ENCODE data around the gene UNCX.

The UNCX gene

GRCh38 chr7:1241603-1242255, 9.1 kb downstream of the UNCX start:
- no peak overlapping the region for H3K4me3 ChIP-seq (ENCODE audit: low read length)
- no peak for TF ChIP-seq ZNF274 (IDR thresholded peaks at IDR 0.05; ENCODE audit: low read depth, low read length)

GRCh38 chr7:1242256-1242605, 9.6 kb downstream of the UNCX start:
- no peak for TF ChIP-seq ZNF274 (IDR thresholded peaks at IDR 0.05; ENCODE audit: low read depth, low read length)

GRCh38 chr7:1242606-1243289, 10.1 kb downstream of the UNCX start:
- H3K4me3 ChIP-seq (ENCODE audit: low read length): no peak overlapping the region
- no peak for TF ChIP-seq ZNF274 (IDR thresholded peaks at IDR 0.05; ENCODE audit: low read depth, low read length)

More at GRCh38 chr7:1242256-1242605, 9.6 kb downstream of the UNCX start:
- H3K4me3 ChIP-seq (ENCODE audit: low read length): no peak overlapping the region

GRCh38 chr7:1243290-1243963, 10.8 kb downstream of the UNCX start:
- no peak overlapping the region for H3K4me3 ChIP-seq (ENCODE audit: low read length)
- TF ChIP-seq ZNF274 (IDR thresholded peaks at IDR 0.05; ENCODE audit: low read depth, low read length): no peak

GRCh38 chr7:1243964-1244416, 11.3 kb downstream of the UNCX start:
- no peak overlapping the region for H3K4me3 ChIP-seq (ENCODE audit: low read length)
- no peak for TF ChIP-seq ZNF274 (IDR thresholded peaks at IDR 0.05; ENCODE audit: low read depth, low read length)

GRCh38 chr7:1244700-1245523, 12.2 kb downstream of the UNCX start:
- no peak for TF ChIP-seq ZNF274 (IDR thresholded peaks at IDR 0.05; ENCODE audit: low read depth, low read length)
- H3K4me3 ChIP-seq (ENCODE audit: low read length): no peak overlapping the region

GRCh38 chr7:1245524-1246050, 12.9 kb downstream of the UNCX start:
- no peak for TF ChIP-seq ZNF274 (IDR thresholded peaks at IDR 0.05; ENCODE audit: low read depth, low read length)

GRCh38 chr7:1246160-1246870, 13.6 kb downstream of the UNCX start:
- no peak for TF ChIP-seq ZNF274 (IDR thresholded peaks at IDR 0.05; ENCODE audit: low read depth, low read length)
- no peak overlapping the region for H3K4me3 ChIP-seq (ENCODE audit: low read length)

More at GRCh38 chr7:1245524-1246050, 12.9 kb downstream of the UNCX start:
- no peak overlapping the region for H3K4me3 ChIP-seq (ENCODE audit: low read length)

GRCh38 chr7:1246871-1247526, 14.3 kb downstream of the UNCX start:
- no peak overlapping the region for H3K4me3 ChIP-seq (ENCODE audit: low read length)
- no peak for TF ChIP-seq ZNF274 (IDR thresholded peaks at IDR 0.05; ENCODE audit: low read depth, low read length)

- no peak overlapping the region for H3K4me3 ChIP-seq (ENCODE audit: low read length)
- no peak for TF ChIP-seq ZNF274 (IDR thresholded peaks at IDR 0.05; ENCODE audit: low read depth, low read length)
These were observed 14.9 kb downstream of the UNCX start for GRCh38 chr7:1247527-1248041.

GRCh38 chr7:1248143-1248915, 15.7 kb downstream of the UNCX start:
- TF ChIP-seq ZNF274 (IDR thresholded peaks at IDR 0.05; ENCODE audit: low read depth, low read length): no peak
- no peak overlapping the region for H3K4me3 ChIP-seq (ENCODE audit: low read length)

Measured in GM08714 (cell line).